ENCODE measurements around the gene DGKI.

Gene DGKI

DNA sequence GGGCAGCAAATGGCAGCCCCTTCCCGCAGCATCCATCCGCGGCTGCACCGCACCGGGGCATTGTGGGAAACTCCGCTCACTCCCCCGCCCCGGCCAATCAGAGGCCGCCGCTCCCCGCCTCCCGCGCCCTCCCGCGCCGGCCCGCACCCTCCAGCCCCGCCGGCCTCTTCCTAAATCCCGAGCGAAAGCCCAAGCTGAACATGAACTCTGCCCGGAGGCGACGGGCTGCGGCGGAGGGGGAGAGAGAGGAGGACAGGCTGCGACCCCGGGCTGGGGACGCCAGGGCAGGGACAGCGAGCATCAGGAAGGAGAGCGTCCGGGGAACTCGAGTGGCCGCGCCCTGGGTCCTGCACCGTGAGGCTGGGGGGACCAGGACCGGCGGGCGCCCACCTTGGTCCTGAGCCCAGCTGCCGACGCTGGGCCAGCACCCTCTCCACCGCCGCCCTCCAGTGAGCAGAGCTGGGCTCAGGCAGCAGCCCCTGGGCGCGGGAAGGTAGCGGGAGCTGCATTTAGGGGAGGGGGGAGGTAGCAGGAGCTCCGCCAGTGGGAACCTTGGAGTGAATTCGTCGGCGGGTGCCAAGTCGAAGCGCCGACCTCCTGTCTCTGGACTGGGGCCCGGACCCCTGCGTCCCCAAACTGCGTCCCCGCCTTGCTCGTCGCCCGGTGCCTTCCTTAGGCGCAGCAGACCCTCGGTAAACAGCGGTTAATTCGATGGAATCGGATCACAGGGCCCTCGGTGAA lies at the start of gene DGKI:
DGKI (minus strand) TSS at position 148 of the 741 bp plus-strand sequence.
- Histone ChIP-seq H3K4me1 (ENCODE audit: control insufficient read depth in 1 of 2, insufficient read depth in 1 of 2, low read depth in 1 of 2, low read length in 1 of 2) (peaks cover 5 to 14% of the 10 kb centered on the region in 2 experiments), H3K27ac (no peak within 1 kb of the TSS), H3K36me3 (no peaks in the 10 kb centered on the region), H3K27me3 (peaks cover 87% of the 10 kb centered on the region), H3K9me3 (no peaks in the 10 kb centered on the region), H3K4me3 (ENCODE audit: low read depth in 1 of 2, low read length in 1 of 2) (peak within 1 kb of the TSS in 1 of 2 experiments; percentile 24)
- TF ChIP-seq, protein P1, sequence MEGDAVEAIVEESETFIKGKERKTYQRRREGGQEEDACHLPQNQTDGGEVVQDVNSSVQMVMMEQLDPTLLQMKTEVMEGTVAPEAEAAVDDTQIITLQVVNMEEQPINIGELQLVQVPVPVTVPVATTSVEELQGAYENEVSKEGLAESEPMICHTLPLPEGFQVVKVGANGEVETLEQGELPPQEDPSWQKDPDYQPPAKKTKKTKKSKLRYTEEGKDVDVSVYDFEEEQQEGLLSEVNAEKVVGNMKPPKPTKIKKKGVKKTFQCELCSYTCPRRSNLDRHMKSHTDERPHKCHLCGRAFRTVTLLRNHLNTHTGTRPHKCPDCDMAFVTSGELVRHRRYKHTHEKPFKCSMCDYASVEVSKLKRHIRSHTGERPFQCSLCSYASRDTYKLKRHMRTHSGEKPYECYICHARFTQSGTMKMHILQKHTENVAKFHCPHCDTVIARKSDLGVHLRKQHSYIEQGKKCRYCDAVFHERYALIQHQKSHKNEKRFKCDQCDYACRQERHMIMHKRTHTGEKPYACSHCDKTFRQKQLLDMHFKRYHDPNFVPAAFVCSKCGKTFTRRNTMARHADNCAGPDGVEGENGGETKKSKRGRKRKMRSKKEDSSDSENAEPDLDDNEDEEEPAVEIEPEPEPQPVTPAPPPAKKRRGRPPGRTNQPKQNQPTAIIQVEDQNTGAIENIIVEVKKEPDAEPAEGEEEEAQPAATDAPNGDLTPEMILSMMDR (IDR thresholded peaks at IDR 0.05), result no peak

DNA sequence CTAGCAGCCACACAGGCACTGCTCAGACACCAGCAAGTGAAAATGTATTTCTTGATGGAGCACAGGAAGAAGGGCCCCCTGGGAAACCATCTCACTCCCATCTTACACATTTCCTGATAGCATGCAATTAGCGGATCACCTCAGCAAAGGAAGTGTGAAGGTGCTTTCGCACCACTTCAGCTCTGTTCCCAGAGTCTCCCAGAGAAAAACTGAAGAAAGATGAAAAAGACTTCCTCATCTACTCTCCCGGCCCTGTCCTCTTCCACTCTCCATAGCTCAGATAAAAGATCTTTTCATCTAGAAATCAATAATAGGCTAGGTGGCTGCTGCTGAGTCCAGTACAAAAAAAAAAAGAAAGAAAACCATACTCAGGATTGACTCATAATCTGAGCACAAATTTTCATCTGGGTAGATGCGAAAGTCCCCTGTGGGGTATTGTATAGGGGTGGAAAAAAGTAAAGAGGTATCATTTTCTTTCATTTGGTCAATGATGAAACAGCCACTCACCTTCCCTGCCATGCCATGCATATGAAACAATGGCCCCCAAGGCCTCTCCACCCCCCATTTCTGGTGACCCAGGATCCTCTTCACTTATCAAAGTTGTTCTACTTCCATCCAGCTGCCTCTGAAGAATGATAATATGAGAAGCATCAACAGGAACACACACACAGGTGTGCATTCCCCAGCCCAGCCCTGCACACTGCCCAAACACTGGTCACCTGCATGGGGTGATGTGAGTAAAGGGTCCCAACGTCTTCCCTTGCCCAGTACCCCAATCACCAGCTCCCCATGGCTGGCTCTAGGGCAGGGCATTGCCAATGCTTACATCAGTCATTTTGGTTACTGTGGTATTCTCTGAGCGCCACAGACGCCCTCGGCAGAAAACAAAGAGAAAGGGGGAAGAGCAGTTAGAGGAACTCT lies 48.8 kb upstream of the DGKI start:
- Histone ChIP-seq H3K9me3 (no peaks in the 10 kb centered on the region), H3K4me1 (ENCODE audit: control insufficient read depth in 1 of 2, insufficient read depth in 1 of 2, low read depth in 1 of 2, low read length in 1 of 2) (peaks cover 25 to 40% of the 10 kb centered on the region in 2 experiments), H3K4me3 (ENCODE audit: low read depth in 1 of 2, low read length in 1 of 2) (no peak overlapping the region), H3K27me3 (no peaks in the 10 kb centered on the region), H3K36me3 (peaks cover 5% of the 10 kb centered on the region), H3K27ac (peak overlapping the region; percentile 58)
- TF ChIP-seq, protein P1 (IDR thresholded peaks at IDR 0.05), result no peak

DNA sequence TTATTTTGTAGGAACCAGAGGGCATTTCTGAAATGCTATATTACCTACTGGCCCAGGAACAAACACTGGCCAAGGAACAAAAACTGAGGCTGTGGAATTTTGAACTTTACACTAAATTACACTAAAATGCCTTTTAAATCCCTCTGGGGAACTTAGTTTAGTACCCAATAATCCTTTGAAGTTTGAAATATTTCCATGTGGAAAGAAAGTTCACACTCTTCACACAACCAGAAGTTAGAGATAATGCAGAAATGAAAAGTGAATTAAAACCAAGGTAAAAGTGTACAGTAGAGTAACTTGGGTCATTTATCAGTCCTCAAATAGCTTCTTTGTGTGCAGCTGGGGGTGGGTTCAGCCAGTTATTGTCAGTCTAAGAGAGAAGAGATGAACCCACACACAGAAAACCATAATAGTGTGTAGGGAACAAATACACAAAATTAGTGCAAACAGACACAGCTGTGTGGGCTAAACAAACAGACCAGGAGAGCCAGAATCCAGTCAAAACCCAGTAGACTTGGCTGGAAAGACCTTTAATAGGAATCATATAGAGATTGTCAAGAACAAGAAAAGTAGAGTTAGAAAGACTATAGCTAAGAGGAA lies 46.5 kb upstream of the DGKI start:
- TF ChIP-seq, protein P1 (IDR thresholded peaks at IDR 0.05), result no peak
- no peak overlapping the region for H3K4me3 ChIP-seq (ENCODE audit: low read depth in 1 of 2, low read length in 1 of 2)
- no peaks in the 10 kb centered on the region for H3K27me3 ChIP-seq
- H3K4me1 ChIP-seq (ENCODE audit: control insufficient read depth in 1 of 2, insufficient read depth in 1 of 2, low read depth in 1 of 2, low read length in 1 of 2), result peaks cover 14 to 38% of the 10 kb centered on the region in 2 experiments
- H3K9me3 ChIP-seq, result no peaks in the 10 kb centered on the region
- H3K36me3 ChIP-seq, result no peaks in the 10 kb centered on the region
- no peak overlapping the region for H3K27ac ChIP-seq

DNA sequence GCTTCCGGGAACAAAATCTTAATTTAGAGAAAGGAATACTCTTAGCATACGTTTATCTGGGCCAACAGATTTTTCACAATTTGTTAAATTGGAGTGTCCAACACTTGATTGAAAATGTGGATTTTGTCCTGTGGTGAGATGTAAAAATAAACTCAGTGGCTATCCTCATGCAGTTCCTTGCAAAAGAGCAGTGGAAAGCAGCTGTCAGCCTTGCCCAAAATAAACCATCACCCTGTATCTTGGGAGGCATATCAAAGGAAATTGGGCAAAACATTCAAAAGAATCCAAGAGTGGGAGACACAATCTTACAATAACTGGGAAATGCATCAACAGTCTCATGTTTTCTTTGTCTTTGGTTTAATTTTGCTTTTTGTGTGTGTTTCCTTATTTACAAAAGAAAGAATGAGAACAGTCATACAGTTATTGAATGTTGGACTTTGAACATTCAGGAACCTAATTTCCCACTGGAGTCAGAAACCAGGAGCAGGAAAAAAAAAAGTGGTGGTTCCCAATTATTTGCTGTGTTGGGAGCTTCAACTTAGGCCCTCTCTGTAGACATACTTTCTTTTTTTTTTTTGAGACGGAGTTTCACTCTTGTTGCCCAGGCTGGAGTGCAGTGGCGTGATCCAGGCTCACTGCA lies 44.4 kb upstream of the DGKI start:
- Histone ChIP-seq H3K36me3 (no peaks in the 10 kb centered on the region), H3K27ac (no peak overlapping the region), H3K4me3 (ENCODE audit: low read depth in 1 of 2, low read length in 1 of 2) (no peak overlapping the region), H3K9me3 (no peaks in the 10 kb centered on the region), H3K4me1 (ENCODE audit: control insufficient read depth in 1 of 2, insufficient read depth in 1 of 2, low read depth in 1 of 2, low read length in 1 of 2) (peaks cover 10 to 32% of the 10 kb centered on the region in 2 experiments), H3K27me3 (no peaks in the 10 kb centered on the region)
- TF ChIP-seq, protein P1 (IDR thresholded peaks at IDR 0.05), result no peak

DNA sequence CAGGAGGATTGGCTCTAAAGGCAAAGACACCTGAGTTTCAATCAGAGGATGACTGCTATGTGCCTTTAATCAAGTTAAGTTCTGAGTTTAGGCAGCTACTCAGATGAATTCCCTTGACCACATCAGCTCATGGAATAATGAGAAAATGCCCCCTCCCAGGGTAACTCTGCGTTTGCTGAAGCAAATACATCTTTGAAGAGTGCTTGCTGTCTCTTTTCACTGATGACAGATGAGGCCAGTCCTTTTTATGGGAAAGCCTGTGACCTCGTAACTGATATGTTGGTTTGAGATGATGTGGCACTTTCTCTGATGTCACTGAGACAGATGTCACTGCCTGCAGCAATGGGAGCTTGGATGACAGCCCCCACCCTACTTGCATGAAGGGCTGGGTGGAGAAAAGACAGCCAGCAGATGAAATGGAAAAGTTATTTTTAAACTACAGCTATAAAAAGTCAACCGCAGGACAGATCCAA lies 43.7 kb upstream of the DGKI start:
- Histone ChIP-seq H3K27ac (no peak overlapping the region), H3K9me3 (no peaks in the 10 kb centered on the region), H3K27me3 (no peaks in the 10 kb centered on the region), H3K36me3 (peaks cover 4% of the 10 kb centered on the region), H3K4me1 (ENCODE audit: control insufficient read depth in 1 of 2, insufficient read depth in 1 of 2, low read depth in 1 of 2, low read length in 1 of 2) (peaks cover 7 to 26% of the 10 kb centered on the region in 2 experiments), H3K4me3 (ENCODE audit: low read depth in 1 of 2, low read length in 1 of 2) (no peak overlapping the region)
- TF ChIP-seq, protein P1 (IDR thresholded peaks at IDR 0.05), result no peak
